ENCODE measurements around the gene FRAS1.

The FRAS1 gene

DNA sequence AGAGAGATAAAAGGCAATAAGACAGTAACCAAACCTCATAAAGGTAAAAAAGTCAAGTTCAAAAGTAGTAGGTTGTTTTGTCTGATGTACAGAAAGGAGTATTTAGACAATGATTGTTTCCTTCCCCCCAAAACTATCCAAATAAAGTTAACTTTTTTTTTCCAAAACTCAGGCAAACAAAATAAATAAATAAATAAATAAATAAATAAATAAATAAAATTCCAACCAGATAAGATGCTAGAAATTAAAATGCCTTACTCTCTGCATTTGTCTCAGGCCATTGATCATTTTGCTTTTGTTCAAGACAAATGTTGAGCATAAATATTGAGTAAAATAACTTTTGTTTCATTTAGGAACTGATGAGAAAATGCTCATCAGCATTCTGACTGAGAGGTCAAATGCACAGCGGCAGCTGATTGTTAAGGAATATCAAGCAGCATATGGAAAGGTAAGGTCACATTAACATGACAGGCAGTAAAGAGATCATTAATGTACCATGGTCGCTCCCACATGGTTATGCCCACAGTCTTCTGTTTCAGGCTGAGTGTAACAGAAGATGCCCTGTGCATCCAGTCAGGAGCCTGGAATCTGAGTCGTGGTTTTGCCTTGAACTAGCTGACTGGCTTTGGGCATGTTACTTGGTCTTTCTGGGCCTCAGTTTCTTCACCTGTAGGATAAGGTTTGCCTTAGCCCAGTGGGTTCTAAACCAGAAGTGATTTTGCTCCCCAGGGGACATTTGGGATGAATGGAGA is 521.7 kb downstream of the FRAS1 start:
- H3K27ac Mint-ChIP-seq = no peak overlapping the region
- no peaks in the 10 kb centered on the region for H3K9me3 Mint-ChIP-seq
- H3K27me3 Mint-ChIP-seq (ENCODE audit: low read depth, poor library complexity) = no peaks in the 10 kb centered on the region
- TF ChIP-seq, protein P1, sequence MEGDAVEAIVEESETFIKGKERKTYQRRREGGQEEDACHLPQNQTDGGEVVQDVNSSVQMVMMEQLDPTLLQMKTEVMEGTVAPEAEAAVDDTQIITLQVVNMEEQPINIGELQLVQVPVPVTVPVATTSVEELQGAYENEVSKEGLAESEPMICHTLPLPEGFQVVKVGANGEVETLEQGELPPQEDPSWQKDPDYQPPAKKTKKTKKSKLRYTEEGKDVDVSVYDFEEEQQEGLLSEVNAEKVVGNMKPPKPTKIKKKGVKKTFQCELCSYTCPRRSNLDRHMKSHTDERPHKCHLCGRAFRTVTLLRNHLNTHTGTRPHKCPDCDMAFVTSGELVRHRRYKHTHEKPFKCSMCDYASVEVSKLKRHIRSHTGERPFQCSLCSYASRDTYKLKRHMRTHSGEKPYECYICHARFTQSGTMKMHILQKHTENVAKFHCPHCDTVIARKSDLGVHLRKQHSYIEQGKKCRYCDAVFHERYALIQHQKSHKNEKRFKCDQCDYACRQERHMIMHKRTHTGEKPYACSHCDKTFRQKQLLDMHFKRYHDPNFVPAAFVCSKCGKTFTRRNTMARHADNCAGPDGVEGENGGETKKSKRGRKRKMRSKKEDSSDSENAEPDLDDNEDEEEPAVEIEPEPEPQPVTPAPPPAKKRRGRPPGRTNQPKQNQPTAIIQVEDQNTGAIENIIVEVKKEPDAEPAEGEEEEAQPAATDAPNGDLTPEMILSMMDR (IDR thresholded peaks at IDR 0.05) = no peak
- no peak overlapping the region for H3K4me3 Mint-ChIP-seq
- DNase-seq = no peak
- no peaks in the 10 kb centered on the region for H3K4me1 Mint-ChIP-seq
- H3K36me3 Mint-ChIP-seq (ENCODE audit: low read depth) = no peaks in the 10 kb centered on the region

DNA sequence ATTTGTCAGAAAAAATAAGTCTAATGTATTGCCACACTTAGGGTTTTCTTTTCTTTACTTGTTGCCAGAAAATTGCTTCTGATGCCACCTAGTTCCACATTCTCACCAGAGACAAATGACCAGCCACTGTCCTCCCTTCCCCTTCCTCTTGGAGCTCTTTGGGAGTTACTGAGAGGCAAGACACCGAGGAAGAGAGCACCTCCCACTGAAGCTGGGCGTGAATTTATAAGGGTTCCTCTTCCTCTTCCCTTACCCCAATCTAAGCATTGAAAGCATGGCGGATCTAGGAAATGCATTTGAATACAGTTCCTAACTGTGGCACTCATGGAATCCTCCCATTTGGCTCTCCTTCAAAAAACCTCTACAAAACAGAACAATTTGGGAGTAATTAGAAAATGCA is 524.5 kb downstream of the FRAS1 start:
- no peak for DNase-seq
- Mint-ChIP-seq H3K27me3 (ENCODE audit: low read depth, poor library complexity) (no peaks in the 10 kb centered on the region), H3K27ac (no peak overlapping the region), H3K4me1 (no peaks in the 10 kb centered on the region), H3K36me3 (ENCODE audit: low read depth) (no peaks in the 10 kb centered on the region), H3K4me3 (no peak overlapping the region), H3K9me3 (no peaks in the 10 kb centered on the region)
- TF ChIP-seq, protein P1 (IDR thresholded peaks at IDR 0.05) = no peak

DNA sequence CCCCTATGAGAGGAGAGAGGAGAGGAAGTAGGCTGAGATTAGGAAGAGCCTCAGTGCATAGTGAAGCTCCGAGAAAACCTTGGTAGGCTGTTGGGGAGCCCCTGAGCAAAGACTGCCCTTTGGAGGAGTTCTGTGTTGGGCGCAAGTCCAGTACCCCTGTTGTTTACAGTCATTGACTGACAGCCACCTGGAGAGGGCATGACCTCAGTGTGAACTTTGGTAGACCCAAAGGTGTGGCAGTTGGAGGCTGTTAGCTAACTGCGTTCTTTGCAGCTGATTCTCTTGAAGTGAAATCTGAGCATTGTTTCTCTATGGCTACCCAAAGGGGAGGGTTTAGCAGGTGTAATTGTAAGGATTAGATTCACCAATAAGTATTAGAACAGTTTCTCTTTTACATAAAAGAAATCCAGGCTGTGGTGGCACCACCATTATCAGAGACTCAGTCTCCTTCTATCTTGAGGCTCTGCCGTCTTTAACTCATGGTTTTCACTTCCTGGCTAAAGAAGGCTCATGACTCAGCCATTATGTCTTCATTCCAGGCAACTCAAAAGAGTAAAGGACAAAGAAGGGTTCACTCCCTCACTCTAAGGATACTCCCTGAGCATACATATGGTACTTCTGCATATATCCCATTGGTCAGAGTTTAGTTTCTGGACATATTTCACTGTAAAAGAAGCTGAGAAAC is 527.9 kb downstream of the FRAS1 start:
- TF ChIP-seq, protein P1 (IDR thresholded peaks at IDR 0.05) = no peak
- DNase-seq = no peak
- H3K9me3 Mint-ChIP-seq = no peaks in the 10 kb centered on the region

DNA sequence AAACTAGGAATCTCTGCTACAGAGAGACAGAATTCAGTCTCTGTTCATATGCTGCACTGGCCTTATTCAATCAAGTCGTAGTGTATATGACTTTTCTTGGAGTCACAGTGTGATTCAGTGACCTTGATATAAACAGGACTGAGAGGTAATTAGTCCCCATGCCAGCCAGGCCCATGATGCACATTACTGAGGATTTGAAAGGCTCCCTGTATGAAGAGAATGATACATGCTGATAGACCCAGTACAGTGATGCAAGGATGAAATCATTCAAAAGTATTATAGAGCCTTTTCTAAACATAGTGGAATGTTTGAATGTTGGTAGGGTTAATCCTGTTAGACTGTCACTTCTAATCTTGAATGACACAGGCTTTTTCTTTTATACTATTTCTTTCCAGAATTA is 528.5 kb downstream of the FRAS1 start:
- no peak for DNase-seq
- Mint-ChIP-seq H3K27ac (no peak overlapping the region), H3K4me3 (no peak overlapping the region), H3K9me3 (no peaks in the 10 kb centered on the region), H3K27me3 (ENCODE audit: low read depth, poor library complexity) (no peaks in the 10 kb centered on the region), H3K36me3 (ENCODE audit: low read depth) (no peaks in the 10 kb centered on the region), H3K4me1 (no peaks in the 10 kb centered on the region)
- TF ChIP-seq, protein P1 (IDR thresholded peaks at IDR 0.05) = no peak

More for the DNA sequence above, 527.9 kb downstream of the FRAS1 start:
- no peaks in the 10 kb centered on the region for H3K27me3 Mint-ChIP-seq (ENCODE audit: low read depth, poor library complexity)
- no peaks in the 10 kb centered on the region for H3K4me1 Mint-ChIP-seq
- no peak overlapping the region for H3K4me3 Mint-ChIP-seq
- H3K27ac Mint-ChIP-seq = no peak overlapping the region
- no peaks in the 10 kb centered on the region for H3K36me3 Mint-ChIP-seq (ENCODE audit: low read depth)

DNA sequence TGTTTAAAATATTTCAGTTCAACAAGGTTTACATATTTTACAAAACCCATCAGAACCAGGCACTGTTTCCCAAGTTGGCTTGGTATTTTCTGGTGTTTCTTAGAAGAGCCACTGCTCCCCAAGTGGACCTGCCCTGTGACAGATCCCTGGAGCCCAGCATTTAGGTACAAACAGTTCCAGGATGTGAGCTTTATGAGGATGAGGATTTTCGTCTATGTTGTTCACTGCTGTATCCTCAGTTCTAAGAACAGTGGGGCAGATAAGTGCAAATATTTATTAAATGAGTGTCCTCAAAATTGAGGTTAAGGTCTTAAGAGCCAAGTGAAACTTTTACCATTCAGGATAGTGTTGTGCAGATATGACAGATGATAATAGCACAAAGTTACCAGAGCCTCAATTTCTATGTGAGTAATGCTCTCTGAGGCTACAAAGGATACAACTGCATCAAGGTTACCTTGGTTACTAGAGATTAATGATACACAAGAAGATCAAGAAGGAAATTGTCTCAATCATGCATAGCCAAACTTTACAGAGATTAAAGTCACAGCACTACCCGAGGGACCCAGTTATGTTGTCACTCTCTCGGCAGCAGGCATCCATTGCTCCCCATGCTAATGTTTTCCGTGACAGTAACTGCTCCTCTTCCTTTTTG is 531.9 kb downstream of the FRAS1 start:
- H3K9me3 Mint-ChIP-seq = peaks cover 3% of the 10 kb centered on the region
- no peak overlapping the region for H3K27ac Mint-ChIP-seq
- H3K4me1 Mint-ChIP-seq = no peaks in the 10 kb centered on the region
- H3K4me3 Mint-ChIP-seq = no peak overlapping the region
- peaks cover 2% of the 10 kb centered on the region for H3K36me3 Mint-ChIP-seq (ENCODE audit: low read depth)
- TF ChIP-seq, protein P1 (IDR thresholded peaks at IDR 0.05) = no peak
- DNase-seq = no peak
- H3K27me3 Mint-ChIP-seq (ENCODE audit: low read depth, poor library complexity) = no peaks in the 10 kb centered on the region
